CD4-positive, CD25-positive, alpha-beta regulatory T cell (primary cell): ENCODE results near the gene CD59. TPM values are rescaled to one million over a fixed set of nuclear protein-coding genes. Genes with fewer than 3 reads are reported as not detected.

ENCODE experiments used
- ATAC-seq, 2 donors: fragments of 150-1000 bp; cut with Tn5 transposase; one replicate each; pipeline ENCODE4 v1.10.0; 2021; ENCODE audit warnings: low read depth in 2 of 2, moderate number of reproducible peaks in 2 of 2, moderate library complexity in 1 of 2
- DNase-seq, 3 donors: peaks; one replicate each; pipeline versions ENCODE4 v3.0.0 to v3.0.0-alpha.2; 2012 to 2022; ENCODE audit warnings: mixed read lengths in 1 of 3
- H3K27ac ChIP-seq: one replicate; pipeline ENCODE4 v1.7.0; 2013; ENCODE audit warnings: mild to moderate bottlenecking, low read length; ENCODE audit not compliant: insufficient read depth, poor library complexity, severe bottlenecking
- H3K27me3 ChIP-seq: one replicate; pipeline ENCODE4 v1.7.0; 2013; ENCODE audit warnings: low read length; ENCODE audit not compliant: control insufficient read depth, insufficient read depth
- H3K36me3 ChIP-seq: one replicate; pipeline ENCODE4 v1.7.0; 2013; ENCODE audit warnings: mild to moderate bottlenecking, low read length, moderate library complexity; ENCODE audit not compliant: control insufficient read depth, insufficient read depth
- H3K4me1 ChIP-seq: 2 replicates; pipeline ENCODE4 v1.7.0; 2013; ENCODE audit warnings: mild to moderate bottlenecking, low read length; ENCODE audit not compliant: insufficient read depth, control insufficient read depth, poor library complexity, severe bottlenecking
- H3K4me3 ChIP-seq: one replicate; pipeline ENCODE4 v1.7.0; 2013; ENCODE audit warnings: low read depth, mild to moderate bottlenecking, low read length, moderate library complexity
- H3K9me3 ChIP-seq, 2 experiments: 1 replicate in 1 of 2; 2 replicates in 1 of 2; pipeline ENCODE4 v1.7.0; 2013; ENCODE audit warnings: low read length in 2 of 2, mild to moderate bottlenecking in 1 of 2, moderate library complexity in 1 of 2; ENCODE audit not compliant: control insufficient read depth in 2 of 2
- H3K27ac Mint-ChIP-seq, 3 donors: one replicate each; pipeline ENCODE4 v1.8.0; 2020 to 2022; ENCODE audit warnings: mild to moderate bottlenecking in 3 of 3, mixed read lengths in 3 of 3, moderate library complexity in 2 of 3
- H3K27me3 Mint-ChIP-seq: one replicate; pipeline ENCODE4 v1.8.0; 2022; ENCODE audit warnings: mild to moderate bottlenecking, mixed read lengths
- H3K36me3 Mint-ChIP-seq: one replicate; pipeline ENCODE4 v1.8.0; 2020; ENCODE audit warnings: mixed read lengths
- H3K4me1 Mint-ChIP-seq, 4 donors: one replicate each; pipeline ENCODE4 v1.8.0; 2020 to 2022; ENCODE audit warnings: mixed read lengths in 4 of 4, mild to moderate bottlenecking in 1 of 4
- H3K4me3 Mint-ChIP-seq, 4 donors: one replicate each; pipeline ENCODE4 v1.8.0; 2020 to 2022; ENCODE audit warnings: mild to moderate bottlenecking in 4 of 4, mixed read lengths in 4 of 4, moderate library complexity in 3 of 4
- H3K9me3 Mint-ChIP-seq, 7 donors: one replicate each; pipeline ENCODE4 v1.8.0; 2020 to 2022; ENCODE audit warnings: mixed read lengths in 7 of 7, mild to moderate bottlenecking in 3 of 7, moderate library complexity in 2 of 7
- polyA plus RNA-seq, 4 donors: library from polyadenylated mRNA; unstranded; fragments of 300-500 nt; fragmentation: Illumina TruSeq; gene quantifications; one replicate each; pipeline ENCODE4 v1.2.3, GENCODE V29; 2021
- total RNA-seq: library from RNA; stranded (reverse); gene quantifications from one replicate; pipeline ENCODE4 v1.2.3, GENCODE V29; 2022

Gene CD59
- total and polyA plus RNA-seq, 5 donors from 2014 or later: 80.3 to 388 (median 190) TPM

DNA sequence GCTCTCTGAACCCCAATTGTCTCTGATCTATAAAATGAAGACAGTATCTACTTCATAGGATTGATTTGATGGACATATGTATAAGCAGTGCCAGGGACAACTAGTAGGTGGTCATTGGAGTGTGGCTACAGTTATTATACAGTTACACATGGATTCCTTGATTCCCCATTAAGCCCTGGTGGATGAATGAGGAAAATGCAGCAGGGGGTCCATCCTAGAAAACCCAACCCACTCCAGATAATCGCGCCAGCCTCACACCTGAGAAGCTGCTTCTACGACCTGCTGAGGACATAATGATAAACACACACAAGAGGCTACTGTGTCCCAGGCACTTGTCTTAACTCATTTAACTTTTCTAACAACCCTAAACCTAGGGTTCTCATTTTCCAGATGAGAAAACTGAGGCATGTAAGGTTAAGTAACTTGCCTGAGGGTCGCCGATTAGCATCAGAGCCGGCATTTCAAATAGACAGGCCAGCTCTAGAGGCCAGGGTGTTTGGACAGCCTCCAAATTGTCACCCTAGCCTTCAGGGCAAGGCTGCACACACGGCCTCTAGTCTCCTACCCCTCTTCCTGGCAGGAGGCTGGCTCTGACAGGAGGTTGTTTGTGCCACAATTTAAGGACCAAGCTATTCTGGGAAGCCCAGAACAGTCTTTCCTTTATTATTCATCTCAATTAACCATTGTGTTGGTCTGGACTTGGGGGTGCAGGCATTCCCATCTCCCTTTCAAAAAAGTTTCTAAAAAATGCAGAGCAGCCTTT is 31.8 kb downstream of the CD59 start:
- H3K4me3 ChIP-seq: no peak overlapping the region
- peaks cover under 1% of the 10 kb centered on the region for H3K27me3 Mint-ChIP-seq
- H3K4me1 Mint-ChIP-seq: peaks cover 6 to 25% (median 10%) of the 10 kb centered on the region in 4 donors
- H3K9me3 ChIP-seq: no peaks in the 10 kb centered on the region
- H3K9me3 Mint-ChIP-seq: no peaks in the 10 kb centered on the region
- peaks cover 15% of the 10 kb centered on the region for H3K36me3 ChIP-seq
- DNase-seq (no peak), ATAC-seq (no peak)
- H3K27ac ChIP-seq: no peak overlapping the region
- no peaks in the 10 kb centered on the region for H3K27me3 ChIP-seq
- H3K4me3 Mint-ChIP-seq: no peak overlapping the region
- H3K36me3 Mint-ChIP-seq: peaks cover 9% of the 10 kb centered on the region
- H3K4me1 ChIP-seq: peaks cover 14% of the 10 kb centered on the region
- H3K27ac Mint-ChIP-seq: no peak overlapping the region

DNA sequence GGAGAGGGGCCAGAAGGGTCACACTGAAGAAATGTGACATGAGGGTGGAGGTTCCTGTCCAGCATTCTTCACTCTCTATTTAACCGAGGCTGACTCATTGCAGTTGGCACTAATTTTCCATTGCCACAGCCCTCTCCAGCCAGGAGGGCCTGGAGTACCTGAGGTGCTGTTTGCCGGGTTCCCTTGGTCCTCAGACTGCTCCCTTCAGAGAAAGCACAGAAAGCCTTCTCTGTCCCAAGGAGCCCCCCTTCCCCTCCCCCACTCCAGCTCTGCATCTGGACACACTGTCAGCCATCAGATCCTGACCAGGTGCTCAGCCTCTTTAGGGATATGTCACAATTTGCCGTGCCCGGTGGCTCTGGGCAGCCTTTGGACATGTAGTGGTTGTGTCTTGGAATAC is 32.4 kb downstream of the CD59 start:
- no peak overlapping the region for H3K27ac Mint-ChIP-seq
- Histone ChIP-seq H3K27ac (no peak overlapping the region), H3K4me1 (peaks cover 14% of the 10 kb centered on the region), H3K27me3 (peaks cover 4% of the 10 kb centered on the region), H3K9me3 (no peaks in the 10 kb centered on the region), H3K36me3 (peaks cover 10% of the 10 kb centered on the region), H3K4me3 (no peak overlapping the region)
- peaks cover 4% of the 10 kb centered on the region for H3K36me3 Mint-ChIP-seq
- H3K9me3 Mint-ChIP-seq: no peaks in the 10 kb centered on the region
- peaks cover 4% of the 10 kb centered on the region for H3K27me3 Mint-ChIP-seq
- ATAC-seq (no peak), DNase-seq (no peak)
- H3K4me1 Mint-ChIP-seq: peaks cover 6 to 26% (median 10%) of the 10 kb centered on the region in 4 donors
- H3K4me3 Mint-ChIP-seq: no peak overlapping the region

DNA sequence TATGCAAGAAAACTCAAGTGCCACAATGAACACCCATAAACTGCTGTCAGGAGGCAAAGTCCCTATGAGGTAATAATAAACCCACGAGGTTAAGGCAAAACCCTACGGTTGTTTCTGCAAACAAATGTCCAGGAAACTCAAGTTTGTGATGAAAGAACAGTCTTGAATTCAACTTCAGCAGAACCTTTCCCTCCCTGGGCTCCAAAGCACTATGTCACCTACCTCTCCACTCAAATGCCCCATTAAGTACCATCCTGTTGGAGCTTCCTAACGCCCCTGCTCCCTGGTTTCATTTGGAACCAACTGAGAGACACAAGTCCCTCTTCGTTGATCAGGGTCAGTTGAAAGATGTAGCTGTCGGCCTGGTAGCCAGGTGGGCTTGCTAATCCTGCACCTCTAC is 33.0 kb downstream of the CD59 start:
- Histone ChIP-seq H3K27me3 (peaks cover 4% of the 10 kb centered on the region), H3K36me3 (peaks cover 6% of the 10 kb centered on the region), H3K4me3 (no peak overlapping the region), H3K4me1 (peaks cover 14% of the 10 kb centered on the region), H3K27ac (no peak overlapping the region), H3K9me3 (no peaks in the 10 kb centered on the region)
- no peak overlapping the region for H3K27ac Mint-ChIP-seq
- peak overlapping the region in 1 of 4 donors; percentile 45 for H3K4me3 Mint-ChIP-seq
- peaks cover 6 to 26% (median 10%) of the 10 kb centered on the region in 4 donors for H3K4me1 Mint-ChIP-seq
- no peaks in the 10 kb centered on the region for H3K36me3 Mint-ChIP-seq
- ATAC-seq (no peak), DNase-seq (no peak)
- no peaks in the 10 kb centered on the region for H3K9me3 Mint-ChIP-seq
- peaks cover 4% of the 10 kb centered on the region for H3K27me3 Mint-ChIP-seq

DNA sequence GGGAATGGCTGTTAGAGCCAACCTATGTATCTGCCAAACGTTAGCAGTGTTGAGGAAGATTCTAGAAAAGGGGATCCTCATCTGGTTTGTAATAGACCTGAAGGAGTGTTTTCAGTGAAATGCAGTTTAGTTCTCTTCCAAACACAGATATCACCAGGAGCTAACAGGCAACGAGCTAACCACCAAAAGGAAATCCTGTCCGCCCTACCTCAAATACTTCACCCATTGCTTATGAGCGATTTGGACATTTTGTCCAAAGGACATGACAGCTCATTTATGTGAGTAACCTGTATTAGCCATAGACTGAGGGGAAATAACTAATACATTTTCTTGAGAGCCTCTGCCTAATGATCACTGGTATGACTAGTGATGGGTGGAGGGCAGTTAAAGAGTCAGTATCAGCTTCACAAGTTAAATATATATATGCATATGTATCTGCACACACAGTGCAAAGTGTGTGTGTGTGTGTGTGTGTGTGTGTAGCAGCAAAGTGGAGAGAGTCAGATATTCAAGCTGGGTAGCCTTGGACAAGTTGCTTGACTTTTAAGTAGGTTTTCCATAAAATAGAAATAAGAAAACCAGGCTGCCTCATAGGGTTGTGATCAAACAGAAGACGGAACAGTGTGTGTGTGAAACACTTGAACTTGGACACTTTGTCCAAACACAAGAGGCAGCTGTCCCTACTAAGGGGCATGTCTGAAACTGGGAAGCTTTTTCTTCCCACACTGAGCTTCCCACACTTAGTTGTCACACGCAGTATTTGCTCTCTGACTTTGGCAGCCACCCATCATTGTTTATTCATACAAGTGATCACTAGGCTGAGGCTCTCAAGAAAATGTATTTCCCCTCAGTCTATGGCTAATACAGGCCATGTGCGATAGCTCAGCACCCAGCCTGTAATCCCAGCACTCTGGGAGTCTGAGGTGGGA is 34.7 kb downstream of the CD59 start:
- peak overlapping the region; percentile 88 to 94 (median 92) for H3K4me3 Mint-ChIP-seq
- H3K4me1 Mint-ChIP-seq: peaks cover 4 to 27% (median 9%) of the 10 kb centered on the region in 4 donors
- H3K36me3 Mint-ChIP-seq: no peaks in the 10 kb centered on the region
- no peaks in the 10 kb centered on the region for H3K36me3 ChIP-seq
- H3K27me3 Mint-ChIP-seq: peaks cover 12% of the 10 kb centered on the region
- H3K27me3 ChIP-seq: peaks cover 5% of the 10 kb centered on the region
- no peak overlapping the region for H3K27ac ChIP-seq
- H3K9me3 ChIP-seq: no peaks in the 10 kb centered on the region
- H3K27ac Mint-ChIP-seq: peak overlapping the region; percentile 42 to 73 (median 69)
- H3K4me3 ChIP-seq: peak overlapping the region; percentile 73
- peaks cover 14% of the 10 kb centered on the region for H3K4me1 ChIP-seq
- no peak for ATAC-seq
- no peaks in the 10 kb centered on the region for H3K9me3 Mint-ChIP-seq
- peak in 1 of 3 donors; percentile 38 for DNase-seq

DNA sequence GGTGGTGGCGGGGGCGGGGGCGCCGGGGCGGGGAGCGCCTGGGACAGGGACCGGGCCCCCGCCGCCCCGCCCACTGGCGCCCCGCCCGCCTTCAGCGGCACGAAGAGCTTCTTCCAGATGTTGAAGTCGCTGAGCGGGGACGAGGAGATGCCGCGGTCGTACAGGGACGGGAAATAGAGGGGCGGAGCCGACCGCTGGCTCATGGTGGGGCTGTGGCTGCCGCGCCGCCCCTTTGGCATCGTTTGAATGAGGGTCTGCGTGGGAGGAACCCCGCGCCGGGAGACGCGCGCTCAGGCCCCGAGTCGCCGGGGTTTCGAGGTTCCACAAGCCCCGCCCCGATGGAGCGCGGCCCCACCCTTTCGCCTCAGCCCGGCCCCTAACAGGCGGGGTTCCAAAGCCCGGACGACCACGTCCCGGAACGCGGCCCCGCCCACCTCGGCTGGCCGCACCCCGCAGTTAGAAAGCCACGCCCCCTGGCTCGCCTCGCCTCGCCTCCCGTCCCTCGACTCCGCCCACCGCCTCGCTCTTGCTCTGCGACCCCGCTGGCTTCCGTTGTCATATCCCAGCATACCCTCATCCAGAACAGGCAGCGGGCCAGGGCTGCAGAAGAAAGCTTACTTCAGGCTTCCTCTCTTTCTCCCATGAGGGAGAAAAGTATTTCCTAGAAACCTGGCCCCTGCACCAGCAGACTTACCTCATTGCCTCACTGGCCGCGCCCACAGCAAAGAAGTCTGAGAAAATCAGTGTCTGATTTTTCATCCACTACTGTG is 35.5 kb downstream of the CD59 start, which contains the start of gene C11orf91:
Gene C11orf91, minus strand, starts transcription at position 325 of the 770 bp plus-strand sequence. Its CDS starts 86 bp downstream, at position 239.
- Histone ChIP-seq H3K4me1 (peaks cover 14% of the 10 kb centered on the region), H3K27me3 (peaks cover 8% of the 10 kb centered on the region), H3K27ac (peak within 1 kb of the TSS; percentile 37), H3K36me3 (no peaks in the 10 kb centered on the region), H3K4me3 (peak within 1 kb of the TSS; percentile 73), H3K9me3 (no peaks in the 10 kb centered on the region)
- H3K36me3 Mint-ChIP-seq: no peaks in the 10 kb centered on the region
- no peaks in the 10 kb centered on the region for H3K9me3 Mint-ChIP-seq
- DNase-seq (peak; percentile 92 to 93 (median 93)), ATAC-seq (peak; percentile 94 to 95)
- peaks cover 5 to 24% (median 6%) of the 10 kb centered on the region in 4 donors for H3K4me1 Mint-ChIP-seq
- peaks cover 12% of the 10 kb centered on the region for H3K27me3 Mint-ChIP-seq
- peak within 1 kb of the TSS; percentile 42 to 73 (median 69) for H3K27ac Mint-ChIP-seq
- H3K4me3 Mint-ChIP-seq: peak within 1 kb of the TSS; percentile 88 to 94 (median 92)

DNA sequence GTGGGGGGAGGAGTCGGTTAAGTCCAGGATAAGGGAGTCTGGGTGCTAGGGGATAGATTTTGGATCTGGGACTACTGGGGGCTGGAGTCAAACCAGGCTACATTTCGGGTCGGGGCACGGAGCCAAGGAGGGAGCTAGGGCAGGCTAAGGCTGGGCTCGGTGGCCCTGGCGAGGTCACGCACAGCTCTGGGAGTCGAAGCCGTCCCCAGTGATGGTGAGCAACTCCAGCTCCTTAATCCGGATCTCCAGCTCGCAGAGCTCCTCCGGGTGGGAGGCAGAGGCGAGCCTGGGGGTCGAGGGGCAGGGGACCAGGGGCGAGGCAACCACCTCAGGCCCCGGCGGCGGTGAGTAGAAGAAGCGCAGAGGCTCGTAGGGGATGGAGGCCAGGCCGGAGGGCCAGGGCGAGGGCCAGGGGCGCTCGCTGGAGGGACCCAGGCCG is 36.1 kb downstream of the CD59 start:
- no peaks in the 10 kb centered on the region for H3K9me3 Mint-ChIP-seq
- ATAC-seq (no peak), DNase-seq (no peak)
- H3K4me1 ChIP-seq: peaks cover 14% of the 10 kb centered on the region
- no peak overlapping the region for H3K4me3 ChIP-seq
- H3K27ac Mint-ChIP-seq: peak overlapping the region in 1 of 3 donors; percentile 28
- no peaks in the 10 kb centered on the region for H3K9me3 ChIP-seq
- H3K27me3 Mint-ChIP-seq: peaks cover 16% of the 10 kb centered on the region
- H3K27me3 ChIP-seq: peaks cover 8% of the 10 kb centered on the region
- H3K4me1 Mint-ChIP-seq: peaks cover 5 to 24% (median 6%) of the 10 kb centered on the region in 4 donors
- no peaks in the 10 kb centered on the region for H3K36me3 Mint-ChIP-seq
- H3K36me3 ChIP-seq: no peaks in the 10 kb centered on the region
- no peak overlapping the region for H3K27ac ChIP-seq
- peak overlapping the region; percentile 68 to 88 (median 80) for H3K4me3 Mint-ChIP-seq

DNA sequence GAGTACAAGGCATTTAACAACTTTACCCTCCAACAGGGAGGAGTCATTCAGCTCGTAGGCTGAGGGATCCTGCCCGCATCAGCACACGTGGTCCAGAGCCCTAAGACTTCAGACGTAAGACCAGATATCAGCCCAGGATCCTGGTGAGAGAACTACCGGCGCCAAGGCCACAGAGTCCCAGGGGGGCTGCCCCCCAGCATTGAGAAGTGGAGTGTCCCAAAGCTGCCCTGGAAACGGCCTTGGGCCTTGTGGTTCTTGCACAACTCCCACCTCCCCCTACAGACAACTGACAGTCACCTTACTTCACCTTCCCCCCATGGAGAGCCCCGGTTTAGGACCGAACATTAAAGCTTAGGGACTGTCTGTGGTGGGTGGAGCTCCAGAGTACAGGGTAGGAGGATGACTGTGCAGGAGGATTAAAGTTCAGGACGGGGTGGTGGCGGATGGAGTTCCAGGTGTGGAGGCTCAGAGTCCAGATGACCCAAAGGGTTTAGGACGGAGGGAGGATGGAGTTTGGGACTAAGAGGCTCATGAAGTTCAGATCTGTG is 36.6 kb downstream of the CD59 start:
- Mint-ChIP-seq H3K27me3 (peaks cover 16% of the 10 kb centered on the region), H3K27ac (peak overlapping the region in 2 of 3 donors; percentile 28 to 39), H3K9me3 (no peaks in the 10 kb centered on the region), H3K4me3 (peak overlapping the region; percentile 68 to 81 (median 79)), H3K4me1 (peaks cover 5 to 24% (median 6%) of the 10 kb centered on the region in 4 donors), H3K36me3 (no peaks in the 10 kb centered on the region)
- Histone ChIP-seq H3K4me3 (no peak overlapping the region), H3K27ac (no peak overlapping the region), H3K36me3 (no peaks in the 10 kb centered on the region), H3K9me3 (no peaks in the 10 kb centered on the region), H3K27me3 (peaks cover 8% of the 10 kb centered on the region), H3K4me1 (peaks cover 14% of the 10 kb centered on the region)
- ATAC-seq (no peak), DNase-seq (no peak)
